ENCODE results near the gene UPF3A.
"Not testable (repeated sequence)": the region's sequence is repeated elsewhere in the genome, so short reads cannot be mapped to it uniquely, and the experiment has no call there.

Gene UPF3A

DNA sequence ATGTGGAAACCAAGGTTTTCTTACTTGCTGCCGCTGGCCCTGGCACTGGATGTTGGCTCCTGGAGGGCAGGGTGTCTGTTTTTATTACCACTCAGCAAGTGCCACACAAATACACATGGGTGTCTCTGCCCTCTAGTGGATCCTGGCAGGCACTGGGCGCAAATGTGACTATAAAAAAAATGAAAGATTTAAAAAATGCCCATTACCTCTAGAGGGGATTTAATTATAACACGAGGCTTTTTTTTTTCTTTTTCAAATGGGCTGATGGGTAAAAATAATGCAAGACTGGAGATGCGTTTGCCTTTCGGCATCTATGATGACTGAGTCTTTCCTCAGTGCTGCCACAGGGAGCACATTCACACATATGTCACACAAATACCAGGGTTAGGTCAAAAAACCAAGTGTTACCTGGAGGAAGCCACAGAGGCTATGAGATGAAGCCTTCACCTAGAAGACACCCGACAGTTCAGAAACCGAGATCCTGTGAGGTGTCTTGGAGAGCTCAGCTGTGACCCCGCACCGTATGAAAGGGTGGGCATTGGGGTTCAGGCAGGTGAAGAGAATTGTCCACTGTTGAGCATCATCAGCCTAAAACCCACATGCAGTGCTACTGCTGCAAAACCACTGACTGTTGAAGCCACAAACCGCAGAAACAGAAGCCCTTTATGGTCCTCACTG is 58.6 kb downstream of the UPF3A start:
- peak; percentile 49 for DNase-seq

- DNase-seq: no peak
These were observed 59.8 kb downstream of the UPF3A start for GRCh38 chr13:114341003-114341777.

- not testable (repeated sequence) for DNase-seq
These were observed 65.9 kb downstream of the UPF3A start for GRCh38 chr13:114347256-114347655.

- peak; percentile 29 for DNase-seq
These were observed 71.4 kb downstream of the UPF3A start for GRCh38 chr13:114352763-114353162.

DNA sequence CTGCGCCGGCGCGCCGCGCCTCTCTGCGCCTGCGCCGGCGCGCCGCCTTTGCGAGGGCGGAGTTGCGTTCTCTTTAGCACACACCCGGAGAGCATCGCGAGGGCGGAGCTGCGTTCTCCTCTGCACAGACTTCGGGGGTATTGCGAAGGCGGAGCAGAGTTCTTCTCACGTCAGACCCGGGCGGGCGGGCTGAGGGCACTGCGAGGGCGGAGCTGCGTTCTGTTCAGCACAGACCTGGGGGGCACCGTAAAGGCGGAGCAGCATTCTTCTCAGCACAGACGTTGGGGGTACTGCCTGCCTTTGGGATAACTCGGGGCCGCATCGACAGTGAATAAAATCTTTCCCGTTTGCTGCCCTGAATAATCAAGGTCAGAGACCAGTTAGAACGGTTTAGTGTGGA is 72.0 kb downstream of the UPF3A start:
- DNase-seq: not testable (repeated sequence)

Data from NCI-H1694 treated with DMSO at 0.1 percent for 48 hours (cell line).